D721Med (cell line): ENCODE results near the gene PPM1N.
"Not testable (repeated sequence)": the region's sequence is repeated elsewhere in the genome, so short reads cannot be mapped to it uniquely, and the experiment has no call there.

Experiments used
- DNase-seq: peaks from one replicate; pipeline ENCODE4 v3.0.0; 2011; ENCODE audit warnings: low spot score; ENCODE audit not compliant: insufficient read length
- FAIRE-seq: peaks from 2 replicates; lab custom pipeline; 2011; peaks lifted over from hg19 to GRCh38; lab: Jason Lieb, UNC
- TF ChIP-seq, protein P1 (sequence below): IDR thresholded peaks from 2 replicates; pipeline ENCODE4 v1.5.1; 2012; ENCODE audit warnings: mild to moderate bottlenecking, control low read depth; ENCODE audit not compliant: insufficient read depth; ENCODE audit errors: missing control alignments

PPM1N gene

DNA sequence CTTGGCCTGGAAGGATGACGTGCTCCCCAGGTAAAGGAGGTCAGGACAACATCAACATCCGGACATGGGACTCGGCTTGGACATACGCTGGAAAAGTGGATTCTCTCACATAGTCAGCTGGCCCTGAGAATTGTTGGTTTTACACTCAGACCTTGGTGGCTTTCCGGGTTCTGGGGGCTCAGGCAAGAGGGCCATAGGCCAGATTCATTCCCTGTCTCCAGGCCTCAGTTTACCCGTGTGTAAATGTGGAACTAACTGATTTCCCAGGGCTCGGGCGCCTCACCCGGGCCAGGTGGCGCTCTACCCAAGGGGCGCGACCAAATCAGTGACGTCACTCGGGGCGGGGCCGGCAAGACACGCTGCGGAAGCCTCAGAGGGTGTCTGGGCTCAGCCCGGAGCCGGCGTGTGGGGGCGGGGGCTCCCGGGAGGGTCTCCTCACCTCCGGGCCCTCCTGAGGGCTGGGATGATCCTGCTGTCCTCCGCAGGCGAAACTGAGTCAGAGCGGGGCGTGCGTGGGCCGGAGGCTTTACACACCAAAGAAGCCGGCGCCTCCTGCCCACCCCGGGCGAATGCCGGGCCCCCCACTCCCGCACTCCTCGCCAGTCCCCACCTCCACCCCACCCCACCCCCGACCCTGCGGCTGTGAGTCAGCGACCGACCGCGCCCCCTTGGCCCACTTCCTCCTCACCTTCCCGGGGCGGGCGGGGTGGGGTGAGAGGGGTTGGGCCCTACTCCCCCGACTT, 8.2 kb downstream of the PPM1N start:
- TF ChIP-seq, protein P1, sequence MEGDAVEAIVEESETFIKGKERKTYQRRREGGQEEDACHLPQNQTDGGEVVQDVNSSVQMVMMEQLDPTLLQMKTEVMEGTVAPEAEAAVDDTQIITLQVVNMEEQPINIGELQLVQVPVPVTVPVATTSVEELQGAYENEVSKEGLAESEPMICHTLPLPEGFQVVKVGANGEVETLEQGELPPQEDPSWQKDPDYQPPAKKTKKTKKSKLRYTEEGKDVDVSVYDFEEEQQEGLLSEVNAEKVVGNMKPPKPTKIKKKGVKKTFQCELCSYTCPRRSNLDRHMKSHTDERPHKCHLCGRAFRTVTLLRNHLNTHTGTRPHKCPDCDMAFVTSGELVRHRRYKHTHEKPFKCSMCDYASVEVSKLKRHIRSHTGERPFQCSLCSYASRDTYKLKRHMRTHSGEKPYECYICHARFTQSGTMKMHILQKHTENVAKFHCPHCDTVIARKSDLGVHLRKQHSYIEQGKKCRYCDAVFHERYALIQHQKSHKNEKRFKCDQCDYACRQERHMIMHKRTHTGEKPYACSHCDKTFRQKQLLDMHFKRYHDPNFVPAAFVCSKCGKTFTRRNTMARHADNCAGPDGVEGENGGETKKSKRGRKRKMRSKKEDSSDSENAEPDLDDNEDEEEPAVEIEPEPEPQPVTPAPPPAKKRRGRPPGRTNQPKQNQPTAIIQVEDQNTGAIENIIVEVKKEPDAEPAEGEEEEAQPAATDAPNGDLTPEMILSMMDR, result peak; percentile 51
- DNase-seq, result peak; percentile 84
- FAIRE-seq, result no peak

- peak; percentile 72 for DNase-seq
- FAIRE-seq, result no peak
- TF ChIP-seq, protein P1, result no peak
Measured at GRCh38 chr19:45506989-45507871, 9.0 kb downstream of the PPM1N start, which contains the start of gene VASP. Gene VASP (plus strand): TSS chr19:45507479. CDS start chr19:45507772, 293 bp downstream.

- no peak for DNase-seq
- no peak for FAIRE-seq
- TF ChIP-seq, protein P1, result no peak
Measured at GRCh38 chr19:45507872-45508416, 9.7 kb downstream of the PPM1N start.

GRCh38 chr19:45508417-45508860, 10.2 kb downstream of the PPM1N start:
- no peak for FAIRE-seq
- DNase-seq, result peak; percentile 66
- TF ChIP-seq, protein P1, result no peak

DNA sequence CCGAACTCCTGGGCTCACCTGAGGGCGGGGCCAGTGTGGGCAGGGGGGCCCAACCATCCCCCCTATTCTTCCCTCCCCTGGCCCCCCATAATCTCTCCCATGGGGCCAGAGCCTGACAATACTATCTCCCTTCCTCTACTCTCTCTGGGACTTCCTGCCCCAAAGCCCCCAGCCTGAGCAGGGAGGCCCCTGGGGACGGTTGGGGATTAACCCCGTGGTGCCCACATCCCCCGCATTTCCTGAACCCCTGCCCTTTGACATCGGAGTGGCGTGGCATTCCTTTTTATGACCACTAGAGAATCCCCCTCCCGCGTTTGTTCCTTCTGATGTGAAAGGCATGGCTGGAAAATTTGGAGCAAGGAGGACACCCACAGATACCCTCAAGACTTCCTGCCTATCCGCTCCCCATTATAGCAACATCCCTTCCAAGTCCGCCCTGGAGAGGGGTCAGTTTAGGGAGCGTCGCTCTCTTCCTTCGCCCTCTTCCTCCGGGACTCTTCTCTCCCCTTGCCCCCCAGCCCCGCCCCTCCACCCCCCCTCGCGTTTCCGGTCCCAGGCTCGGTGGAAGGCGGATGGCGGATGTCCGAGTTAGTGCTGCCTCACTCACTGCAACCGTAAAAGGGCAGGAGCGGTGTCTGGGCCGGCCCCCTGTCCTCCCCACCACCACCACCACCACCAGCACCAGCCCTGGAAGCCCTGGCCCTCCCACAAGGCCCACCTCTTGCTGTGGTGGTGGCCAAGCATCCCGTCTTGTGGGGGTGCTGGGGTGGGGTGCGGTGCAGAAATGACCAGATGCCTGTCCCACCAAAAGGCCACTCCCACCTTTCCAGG, 10.8 kb downstream of the PPM1N start:
- TF ChIP-seq, protein P1, result no peak
- no peak for DNase-seq
- no peak for FAIRE-seq

GRCh38 chr19:45509692-45510015, 11.4 kb downstream of the PPM1N start:
- TF ChIP-seq, protein P1, result no peak
- FAIRE-seq (no peak), DNase-seq (no peak)

DNA sequence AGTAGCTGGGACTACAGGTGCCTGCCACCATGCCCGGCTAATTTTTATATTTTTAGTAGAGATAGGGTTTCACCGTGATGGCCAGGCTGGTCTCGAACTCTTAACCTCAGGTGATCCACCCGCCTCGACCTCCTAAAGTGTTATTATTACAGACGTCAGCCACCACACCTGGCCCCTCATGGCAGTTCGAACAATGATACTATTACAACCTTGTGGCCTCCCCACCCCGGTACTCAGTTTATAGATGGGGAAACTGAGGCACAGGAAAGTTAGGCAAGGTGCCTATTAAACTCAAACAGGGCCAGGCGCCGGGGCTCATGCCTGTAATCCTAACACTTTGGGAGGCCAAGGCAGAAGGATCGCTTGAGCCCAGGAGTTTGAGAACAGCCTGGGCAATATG, 12.1 kb downstream of the PPM1N start:
- FAIRE-seq, DNase-seq: not testable (repeated sequence)
